Neural progenitor cell (in vitro differentiated cells): ENCODE data around the gene KMT2E.

Experiments
- EZH2 ChIP-seq: fragments of 200-600 bp; sonication (generic); IDR thresholded peaks from 2 replicates; pipeline ENCODE4 v1.6.1; 2017; ENCODE audit warnings: antibody characterized with exemption, mild to moderate bottlenecking, moderate library complexity
- EZH2phosphoT487 ChIP-seq: fragments of 200-600 bp; sonication (generic); IDR thresholded peaks from 2 replicates; pipeline ENCODE4 v1.6.1; 2017; ENCODE audit warnings: antibody characterized with exemption
- TF ChIP-seq, protein P1 (sequence below): fragments of 200-600 bp; sonication (generic); IDR thresholded peaks from 2 replicates; pipeline ENCODE4 v1.5.1; 2017; ENCODE audit warnings: antibody characterized with exemption, mild to moderate bottlenecking

GRCh38 chr7:105153531-105153930, 139.5 kb downstream of the KMT2E start:
- TF ChIP-seq, protein P1, sequence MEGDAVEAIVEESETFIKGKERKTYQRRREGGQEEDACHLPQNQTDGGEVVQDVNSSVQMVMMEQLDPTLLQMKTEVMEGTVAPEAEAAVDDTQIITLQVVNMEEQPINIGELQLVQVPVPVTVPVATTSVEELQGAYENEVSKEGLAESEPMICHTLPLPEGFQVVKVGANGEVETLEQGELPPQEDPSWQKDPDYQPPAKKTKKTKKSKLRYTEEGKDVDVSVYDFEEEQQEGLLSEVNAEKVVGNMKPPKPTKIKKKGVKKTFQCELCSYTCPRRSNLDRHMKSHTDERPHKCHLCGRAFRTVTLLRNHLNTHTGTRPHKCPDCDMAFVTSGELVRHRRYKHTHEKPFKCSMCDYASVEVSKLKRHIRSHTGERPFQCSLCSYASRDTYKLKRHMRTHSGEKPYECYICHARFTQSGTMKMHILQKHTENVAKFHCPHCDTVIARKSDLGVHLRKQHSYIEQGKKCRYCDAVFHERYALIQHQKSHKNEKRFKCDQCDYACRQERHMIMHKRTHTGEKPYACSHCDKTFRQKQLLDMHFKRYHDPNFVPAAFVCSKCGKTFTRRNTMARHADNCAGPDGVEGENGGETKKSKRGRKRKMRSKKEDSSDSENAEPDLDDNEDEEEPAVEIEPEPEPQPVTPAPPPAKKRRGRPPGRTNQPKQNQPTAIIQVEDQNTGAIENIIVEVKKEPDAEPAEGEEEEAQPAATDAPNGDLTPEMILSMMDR = no peak
- TF ChIP-seq EZH2phosphoT487 (no peak), EZH2 (no peak)
